ENCODE measurements around the gene UBAC1. TPM values are rescaled to one million over a fixed set of nuclear protein-coding genes. Genes with fewer than 3 reads are reported as not detected.

The UBAC1 gene
- total and polyA plus RNA-seq, 10 of the 15 experiments (the other 5 are each of a cell fraction or from before 2014, with no cell fraction given): 16.7 to 54.6 (median 38.5) TPM

DNA sequence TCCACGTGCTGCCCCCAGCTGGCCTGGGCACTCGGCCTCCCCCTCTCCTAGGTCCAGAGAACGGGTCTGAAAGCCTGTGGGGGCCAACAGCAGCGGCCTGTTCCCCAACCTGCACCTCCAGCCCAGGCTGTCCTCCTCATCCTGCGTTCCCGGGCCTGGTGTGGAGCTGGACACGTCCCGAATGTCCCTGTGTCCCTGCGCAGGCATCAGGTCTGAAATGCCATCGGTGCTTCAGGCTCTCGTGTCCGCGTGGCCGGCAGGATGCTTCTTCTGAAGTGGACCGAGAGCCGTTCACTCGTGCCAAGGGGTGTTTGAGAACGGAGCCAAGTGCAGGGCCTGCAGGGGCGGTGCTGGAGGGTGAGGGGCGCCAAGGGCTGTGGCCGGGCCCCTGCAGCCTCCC, 24.7 kb upstream of the UBAC1 start (continued):
- TF ChIP-seq ZNF687 (IDR thresholded peaks at IDR 0.05) (no peak), MTA2 (IDR thresholded peaks at IDR 0.05; ENCODE audit: low read depth) (no peak), CREB1 (IDR thresholded peaks at IDR 0.05; ENCODE audit: low read depth) (no peak), RAD51 (IDR thresholded peaks at IDR 0.05) (no peak), MYB (IDR thresholded peaks at IDR 0.05; ENCODE audit: borderline replicate concordance, low read depth, low read length) (no peak), HDGF (IDR thresholded peaks at IDR 0.05) (no peak), POU2F2 (IDR thresholded peaks at IDR 0.05; ENCODE audit: borderline replicate concordance, low read depth, low read length) (no peak)

DNA sequence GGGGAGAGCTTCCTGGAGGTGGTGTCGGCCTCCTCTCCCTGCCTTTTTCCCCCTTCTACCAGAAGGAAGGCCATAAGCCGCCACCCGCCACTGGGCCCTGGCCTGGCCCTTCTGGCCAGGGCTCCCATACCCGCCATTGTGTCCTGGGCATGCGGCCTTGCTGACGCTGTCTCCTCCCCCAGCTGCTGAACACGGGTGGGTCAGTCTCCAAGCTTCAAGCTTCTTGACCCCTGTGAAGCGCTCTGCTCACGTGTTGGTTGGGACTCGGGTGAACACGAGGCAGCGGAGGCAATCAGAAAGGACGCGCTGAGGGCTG, 24.2 kb upstream of the UBAC1 start:
- Histone ChIP-seq H3K79me2 (ENCODE audit: control insufficient read depth, insufficient read depth, low read length) (no peaks in the 10 kb centered on the region), H3K27ac (ENCODE audit: control insufficient read depth, insufficient read depth) (no peak overlapping the region), H3K4me2 (ENCODE audit: control insufficient read depth, insufficient read depth) (no peak overlapping the region), H3K4me1 (ENCODE audit: control insufficient read depth, insufficient read depth, low read length) (no peaks in the 10 kb centered on the region), H4K20me1 (ENCODE audit: control insufficient read depth, insufficient read depth) (no peaks in the 10 kb centered on the region), H3K36me3 (ENCODE audit: control insufficient read depth in 2 of 2, insufficient read depth in 2 of 2, low read length in 1 of 2) (no peaks in the 10 kb centered on the region), H3K9ac (ENCODE audit: control insufficient read depth, insufficient read depth, low read length) (no peak overlapping the region), H3K4me3 (no peak overlapping the region), H3K9me3 (replicated peaks; ENCODE audit: control insufficient read depth, insufficient read depth, low read length) (no peaks in the 10 kb centered on the region), H2AFZ (ENCODE audit: control insufficient read depth, low read depth, low read length) (no peak overlapping the region), H3K27me3 (replicated peaks in 1 of 2; ENCODE audit: control insufficient read depth in 2 of 2, insufficient read depth in 2 of 2, low read length in 1 of 2) (peaks cover 0 to 2% of the 10 kb centered on the region in 2 experiments; a peak in 2 of 4 replicates)
- in situ Hi-C loops (cut with MboI): no loop called here
- ChIA-PET RAD21 (ENCODE audit: unreplicated experiment) (no interaction called here), POLR2A (no interaction called here), SMC1A (ENCODE audit: uncharacterized antibody, unreplicated experiment) (no interaction called here), CTCF (no interaction called here)
- no peak for DNase-seq (ENCODE audit: low read depth, low spot score)
- intact Hi-C loops (cut with micrococcal nuclease; ENCODE audit: unreplicated experiment): no loop called here
- ATAC-seq: no peak
- WGBS (ENCODE audit: insufficient coverage, insufficient replicate concordance, low lambda C conversion rate, missing lambda C conversion rate): 40% methylated on average over 14 of the region's 14 CpGs
- no TSS peak for BruUV-seq (replicated peaks)
- FAIRE-seq: no peak
- no peak for TF ChIP-seq SIX5 (IDR thresholded peaks at IDR 0.05; ENCODE audit: low read depth, low read length, severe bottlenecking)
- TF ChIP-seq ZNF274 (IDR thresholded peaks at IDR 0.05; ENCODE audit: insufficient read depth, insufficient read length): no peak
- no peak for TF ChIP-seq BACH1 (IDR thresholded peaks at IDR 0.05; ENCODE audit: borderline replicate concordance)
- no peak for TF ChIP-seq EGR1 (IDR thresholded peaks at IDR 0.05; ENCODE audit: borderline replicate concordance in 1 of 2, low read depth in 2 of 2, low read length in 2 of 2)
